ENCODE results near the gene TBC1D8.

GRCh38 chr2:101130081-101130480 lies 21.1 kb downstream of the TBC1D8 start:
- no peak for TF ChIP-seq EZH2 (IDR thresholded peaks at IDR 0.05; ENCODE audit: borderline replicate concordance, insufficient read depth, low read depth, low read length, poor library complexity, severe bottlenecking)
- TF ChIP-seq, protein P1, sequence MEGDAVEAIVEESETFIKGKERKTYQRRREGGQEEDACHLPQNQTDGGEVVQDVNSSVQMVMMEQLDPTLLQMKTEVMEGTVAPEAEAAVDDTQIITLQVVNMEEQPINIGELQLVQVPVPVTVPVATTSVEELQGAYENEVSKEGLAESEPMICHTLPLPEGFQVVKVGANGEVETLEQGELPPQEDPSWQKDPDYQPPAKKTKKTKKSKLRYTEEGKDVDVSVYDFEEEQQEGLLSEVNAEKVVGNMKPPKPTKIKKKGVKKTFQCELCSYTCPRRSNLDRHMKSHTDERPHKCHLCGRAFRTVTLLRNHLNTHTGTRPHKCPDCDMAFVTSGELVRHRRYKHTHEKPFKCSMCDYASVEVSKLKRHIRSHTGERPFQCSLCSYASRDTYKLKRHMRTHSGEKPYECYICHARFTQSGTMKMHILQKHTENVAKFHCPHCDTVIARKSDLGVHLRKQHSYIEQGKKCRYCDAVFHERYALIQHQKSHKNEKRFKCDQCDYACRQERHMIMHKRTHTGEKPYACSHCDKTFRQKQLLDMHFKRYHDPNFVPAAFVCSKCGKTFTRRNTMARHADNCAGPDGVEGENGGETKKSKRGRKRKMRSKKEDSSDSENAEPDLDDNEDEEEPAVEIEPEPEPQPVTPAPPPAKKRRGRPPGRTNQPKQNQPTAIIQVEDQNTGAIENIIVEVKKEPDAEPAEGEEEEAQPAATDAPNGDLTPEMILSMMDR (IDR thresholded peaks at IDR 0.05) = no peak

Data from B cell (primary cell).